K562 (cell line): ENCODE results near the gene SLC4A5. TPM values are rescaled to one million over a fixed set of nuclear protein-coding genes. Genes with fewer than 3 reads are reported as not detected.
A peak's percentile ranks its signal among the peaks of the same experiment; 100 is the strongest.

ENCODE experiments used
- CBX5 ChIP-seq: IDR thresholded peaks from 2 replicates; pipeline ENCODE4 v1.6.1; 2014; ENCODE audit warnings: low read depth, borderline replicate concordance
- CREB3L1 ChIP-seq: fragments of 450-650 bp; IDR thresholded peaks from 2 replicates; pipeline ENCODE4 v1.6.1; 2014; ENCODE audit warnings: low read depth, mild to moderate bottlenecking, moderate library complexity, borderline replicate concordance
- FOXM1 ChIP-seq, 2 experiments: fragments of 450-650 bp in 1 of 2; sonication (generic) in 1 of 2; formaldehyde crosslinking in 1 of 2; IDR thresholded peaks; 2 replicates each; pipeline versions ENCODE4 v1.6.1 to v1.9.0; 2017 to 2022; ENCODE audit warnings: low read depth in 2 of 2, mild to moderate bottlenecking in 2 of 2, missing genetic modification reagents in 1 of 2, moderate library complexity in 1 of 2
- FOXP4 ChIP-seq: sonication (generic); formaldehyde crosslinking; IDR thresholded peaks from 2 replicates; pipeline ENCODE4 v1.8.0; 2022; ENCODE audit warnings: mild to moderate bottlenecking, missing genetic modification reagents, borderline replicate concordance
- JUND ChIP-seq, 2 experiments: IDR thresholded peaks; 2 replicates in 1 of 2; 3 replicates in 1 of 2; pipeline ENCODE4 v1.6.1; 2011; ENCODE audit warnings: borderline replicate concordance in 2 of 2, low read depth in 2 of 2, low read length in 2 of 2, improper control_type of control experiment in 1 of 2, missing biosample characterization in 1 of 2, missing genetic modification characterization in 1 of 2, missing genetic modification reagents in 1 of 2
- L3MBTL2 ChIP-seq: fragments of 450-650 bp; IDR thresholded peaks from 2 replicates; pipeline ENCODE4 v1.6.1; 2016; ENCODE audit warnings: mild to moderate bottlenecking, moderate library complexity
- MAFK ChIP-seq: IDR thresholded peaks from 2 replicates; pipeline ENCODE4 v1.6.1; 2011; ENCODE audit warnings: low read length, improper control_type of control experiment
- NR2C1 ChIP-seq, 2 experiments: fragments of 450-650 bp; IDR thresholded peaks; 2 replicates each; pipeline ENCODE4 v1.6.1; 2017; ENCODE audit warnings: mild to moderate bottlenecking in 2 of 2, antibody characterized with exemption in 1 of 2, inconsistent platforms in 1 of 2, missing compliant biosample characterization in 1 of 2, missing genetic modification characterization in 1 of 2
- SOX6 ChIP-seq: fragments of 450-650 bp; IDR thresholded peaks from 2 replicates; pipeline ENCODE4 v1.6.1; 2014; ENCODE audit warnings: mild to moderate bottlenecking
- TCF15 ChIP-seq: fragments of 250-450 bp; sonication (Bioruptor Pico); IDR thresholded peaks from 2 replicates; pipeline ENCODE4 v1.8.0; 2022; ENCODE audit warnings: moderate library complexity, mild to moderate bottlenecking, inconsistent platforms
- TRIM24 ChIP-seq, 2 experiments: fragments of 450-650 bp; IDR thresholded peaks; 2 replicates each; pipeline ENCODE4 v1.6.1; 2016
- ZEB2 ChIP-seq: fragments of 450-650 bp; IDR thresholded peaks from 2 replicates; pipeline ENCODE4 v1.6.1; 2016
- ZNF316 ChIP-seq: fragments of 450-650 bp; IDR thresholded peaks from 2 replicates; pipeline ENCODE4 v1.6.1; 2016
- polyA plus RNA-seq, 8 experiments: library from polyadenylated mRNA; depleted of rRNA in 4 of 8; stranded (reverse) in 5 of 8; unstranded in 3 of 8; fragments of >200 nt; fragmentation: Nextera tagmentation in 2 of 8; fragmentation: Illumina TruSeq in 1 of 8; extraction: Ambion mirVana in 2 of 8; extraction: Trizol in 1 of 8; gene quantifications; 2 replicates each; pipeline versions ENCODE4 v1.2.1 to v1.2.3, GENCODE V29; 2011 to 2014; ENCODE audit warnings: inconsistent platforms in 1 of 8, missing spikeins in 1 of 8
- total RNA-seq, 7 experiments: library from RNA; depleted of rRNA in 6 of 7; stranded (reverse); fragments of >200 nt in 6 of 7; fragmentation: Illumina TruSeq in 2 of 7; extraction: Trizol in 2 of 7; gene quantifications; 2 replicates each; pipeline versions ENCODE4 v1.2.1 to v1.2.3, GENCODE V29; 2011 to 2021; ENCODE audit warnings: low replicate concordance in 1 of 7
- TF ChIP-seq, protein P1 (sequence below): sonication (generic); formaldehyde crosslinking; IDR thresholded peaks from 2 replicates; pipeline ENCODE4 v1.8.0; 2022; ENCODE audit warnings: mild to moderate bottlenecking, missing genetic modification reagents
- TF ChIP-seq, protein P2 (sequence below): fragments of 450-650 bp; conservative IDR thresholded peaks from 2 replicates; pipeline ENCODE4 v1.6.1; 2016; ENCODE audit warnings: missing genetic modification characterization, low read depth, mild to moderate bottlenecking, missing compliant biosample characterization, moderate library complexity
- TF ChIP-seq, protein P3 (sequence below): fragments of 250-450 bp; sonication (Bioruptor Pico); IDR thresholded peaks from 2 replicates; pipeline ENCODE4 v1.6.1; 2021; ENCODE audit warnings: mild to moderate bottlenecking

Gene SLC4A5
- total and polyA plus RNA-seq, 9 of the 15 experiments (the other 6 are each of a cell fraction or from before 2014, with no cell fraction given) = 0.03 to 0.77 (median 0.14) TPM; not detected in 1

DNA sequence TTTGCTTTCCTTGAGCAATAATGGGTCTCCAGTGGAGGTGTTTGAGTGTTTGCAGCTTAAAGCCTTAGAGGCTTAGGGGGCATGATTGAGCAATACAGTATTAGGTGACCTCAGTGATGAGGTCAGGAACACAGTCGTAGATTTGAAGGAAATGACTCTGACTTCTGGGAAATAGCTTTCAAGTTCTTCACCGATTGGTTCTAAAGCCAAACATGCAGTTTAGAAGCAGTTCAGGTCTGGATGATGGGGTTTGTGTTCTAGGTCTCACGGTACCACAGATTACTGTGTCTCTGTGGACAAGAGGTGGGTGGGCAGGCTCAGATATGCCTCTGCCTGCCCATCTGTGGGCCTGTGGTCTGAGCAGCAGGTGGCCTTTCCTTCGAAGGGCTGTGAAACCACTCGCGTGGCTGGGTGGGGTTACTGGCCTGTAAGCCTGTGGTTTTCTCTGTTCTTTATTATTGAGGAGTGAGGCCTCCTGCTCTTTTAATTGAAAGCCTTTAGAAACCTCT lies 137.0 kb downstream of the SLC4A5 start (continued):
- TF ChIP-seq CREB3L1 (peak; percentile 75; the same call in 1 of the 2 replicates), ZNF316 (no peak; the same call in 1 of the 2 replicates), FOXM1 (IDR thresholded peaks at IDR 0.05; ENCODE audit: low read depth) (no peak; the same call in 1 of the 2 replicates), FOXM1 (CRISPR knock-in tag; IDR thresholded peaks at IDR 0.05; ENCODE audit: low read depth) (no peak), NR2C1 (IDR thresholded peaks at IDR 0.05) (peak; percentile 47; the same call in 1 of the 2 replicates), NR2C1 (tag; IDR thresholded peaks at IDR 0.05) (peak; percentile 53; the same call in 1 of the 2 replicates), JUND (IDR thresholded peaks at IDR 0.05; ENCODE audit: borderline replicate concordance, low read depth, low read length) (peak; percentile 66; the same call in 1 of the 2 replicates), JUND (tag; IDR thresholded peaks at IDR 0.05; ENCODE audit: borderline replicate concordance, low read depth, low read length) (peak; percentile 88; the same call in 2 of the 3 replicates), MAFK (peak; percentile 15; the same call in 1 of the 2 replicates), L3MBTL2 (peak; percentile 63; the same call in 1 of the 2 replicates), FOXP4 (CRISPR knock-in tag) (no peak), TRIM24 (IDR thresholded peaks at IDR 0.05) (peak in 1 of 2 experiments; percentile 18; a peak in 1 of 4 replicates), CBX5 (no peak), SOX6 (0 out of 2 replicates have a peak, but pooled peaks have one; percentile 8), TCF15 (CRISPR knock-in tag) (no peak), ZEB2 (peak; percentile 15; the same call in 1 of the 2 replicates)
- TF ChIP-seq, protein P1, sequence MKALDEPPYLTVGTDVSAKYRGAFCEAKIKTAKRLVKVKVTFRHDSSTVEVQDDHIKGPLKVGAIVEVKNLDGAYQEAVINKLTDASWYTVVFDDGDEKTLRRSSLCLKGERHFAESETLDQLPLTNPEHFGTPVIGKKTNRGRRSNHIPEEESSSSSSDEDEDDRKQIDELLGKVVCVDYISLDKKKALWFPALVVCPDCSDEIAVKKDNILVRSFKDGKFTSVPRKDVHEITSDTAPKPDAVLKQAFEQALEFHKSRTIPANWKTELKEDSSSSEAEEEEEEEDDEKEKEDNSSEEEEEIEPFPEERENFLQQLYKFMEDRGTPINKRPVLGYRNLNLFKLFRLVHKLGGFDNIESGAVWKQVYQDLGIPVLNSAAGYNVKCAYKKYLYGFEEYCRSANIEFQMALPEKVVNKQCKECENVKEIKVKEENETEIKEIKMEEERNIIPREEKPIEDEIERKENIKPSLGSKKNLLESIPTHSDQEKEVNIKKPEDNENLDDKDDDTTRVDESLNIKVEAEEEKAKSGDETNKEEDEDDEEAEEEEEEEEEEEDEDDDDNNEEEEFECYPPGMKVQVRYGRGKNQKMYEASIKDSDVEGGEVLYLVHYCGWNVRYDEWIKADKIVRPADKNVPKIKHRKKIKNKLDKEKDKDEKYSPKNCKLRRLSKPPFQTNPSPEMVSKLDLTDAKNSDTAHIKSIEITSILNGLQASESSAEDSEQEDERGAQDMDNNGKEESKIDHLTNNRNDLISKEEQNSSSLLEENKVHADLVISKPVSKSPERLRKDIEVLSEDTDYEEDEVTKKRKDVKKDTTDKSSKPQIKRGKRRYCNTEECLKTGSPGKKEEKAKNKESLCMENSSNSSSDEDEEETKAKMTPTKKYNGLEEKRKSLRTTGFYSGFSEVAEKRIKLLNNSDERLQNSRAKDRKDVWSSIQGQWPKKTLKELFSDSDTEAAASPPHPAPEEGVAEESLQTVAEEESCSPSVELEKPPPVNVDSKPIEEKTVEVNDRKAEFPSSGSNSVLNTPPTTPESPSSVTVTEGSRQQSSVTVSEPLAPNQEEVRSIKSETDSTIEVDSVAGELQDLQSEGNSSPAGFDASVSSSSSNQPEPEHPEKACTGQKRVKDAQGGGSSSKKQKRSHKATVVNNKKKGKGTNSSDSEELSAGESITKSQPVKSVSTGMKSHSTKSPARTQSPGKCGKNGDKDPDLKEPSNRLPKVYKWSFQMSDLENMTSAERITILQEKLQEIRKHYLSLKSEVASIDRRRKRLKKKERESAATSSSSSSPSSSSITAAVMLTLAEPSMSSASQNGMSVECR (CRISPR knock-in tag) = no peak
- TF ChIP-seq, protein P2, sequence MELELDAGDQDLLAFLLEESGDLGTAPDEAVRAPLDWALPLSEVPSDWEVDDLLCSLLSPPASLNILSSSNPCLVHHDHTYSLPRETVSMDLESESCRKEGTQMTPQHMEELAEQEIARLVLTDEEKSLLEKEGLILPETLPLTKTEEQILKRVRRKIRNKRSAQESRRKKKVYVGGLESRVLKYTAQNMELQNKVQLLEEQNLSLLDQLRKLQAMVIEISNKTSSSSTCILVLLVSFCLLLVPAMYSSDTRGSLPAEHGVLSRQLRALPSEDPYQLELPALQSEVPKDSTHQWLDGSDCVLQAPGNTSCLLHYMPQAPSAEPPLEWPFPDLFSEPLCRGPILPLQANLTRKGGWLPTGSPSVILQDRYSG (tag) = peak; percentile 81
- TF ChIP-seq, protein P3, sequence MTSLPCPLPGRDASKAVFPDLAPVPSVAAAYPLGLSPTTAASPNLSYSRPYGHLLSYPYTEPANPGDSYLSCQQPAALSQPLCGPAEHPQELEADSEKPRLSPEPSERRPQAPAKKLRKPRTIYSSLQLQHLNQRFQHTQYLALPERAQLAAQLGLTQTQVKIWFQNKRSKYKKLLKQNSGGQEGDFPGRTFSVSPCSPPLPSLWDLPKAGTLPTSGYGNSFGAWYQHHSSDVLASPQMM (CRISPR knock-in tag) = no peak
